GM23338 (cell line): ENCODE measurements around the gene SEC16A. TPM values are rescaled to one million over a fixed set of nuclear protein-coding genes. Genes with fewer than 3 reads are reported as not detected.

Experiments
- ATAC-seq: fragments of 200-7000 bp; cut with Tn5 transposase; 3 replicates; pipeline ENCODE4 v1.9.1; 2020
- DNase-seq: peaks from one replicate; pipeline ENCODE4 v3.0.0-alpha.2; 2015; ENCODE audit warnings: low spot score
- H2AFZ ChIP-seq: fragments of 200-600 bp; sonication (generic); 2 replicates; pipeline ENCODE4 v1.8.0; 2016; ENCODE audit warnings: antibody characterized with exemption, mild to moderate bottlenecking, moderate library complexity
- H3F3A ChIP-seq: fragments of 200-600 bp; sonication (generic); replicated peaks from 2 replicates; pipeline ENCODE4 v1.8.0; 2017; ENCODE audit warnings: antibody characterized with exemption, mixed run types, low read depth
- H3K27ac ChIP-seq: fragments of 200-600 bp; sonication (generic); 2 replicates; pipeline ENCODE4 v1.6.1; 2016; ENCODE audit warnings: low read depth
- H3K27me3 ChIP-seq: fragments of 200-600 bp; sonication (generic); 2 replicates; pipeline ENCODE4 v1.8.0; 2016; ENCODE audit warnings: mild to moderate bottlenecking, mixed run types, moderate library complexity; ENCODE audit not compliant: insufficient read depth
- H3K36me3 ChIP-seq: fragments of 200-600 bp; sonication (generic); 2 replicates; pipeline ENCODE4 v1.8.0; 2016; ENCODE audit warnings: mild to moderate bottlenecking; ENCODE audit not compliant: insufficient read depth
- H3K4me1 ChIP-seq: fragments of 200-600 bp; sonication (generic); 2 replicates; pipeline ENCODE4 v1.8.0; 2016; ENCODE audit warnings: mild to moderate bottlenecking, moderate library complexity; ENCODE audit not compliant: insufficient read depth
- H3K4me2 ChIP-seq: fragments of 200-600 bp; sonication (generic); 2 replicates; pipeline ENCODE4 v1.7.1; 2017; ENCODE audit warnings: mixed run types
- H3K4me3 ChIP-seq: fragments of 200-600 bp; sonication (generic); 2 replicates; pipeline ENCODE4 v1.6.1; 2016; ENCODE audit warnings: mixed run types
- H3K79me2 ChIP-seq: fragments of 200-600 bp; sonication (generic); replicated peaks from 2 replicates; pipeline ENCODE4 v1.8.0; 2017; ENCODE audit warnings: mild to moderate bottlenecking; ENCODE audit not compliant: insufficient read depth
- H3K9me2 ChIP-seq: fragments of 200-600 bp; sonication (generic); 2 replicates; pipeline ENCODE4 v1.8.0; 2017; ENCODE audit not compliant: insufficient read depth
- H4K20me1 ChIP-seq: fragments of 200-600 bp; sonication (generic); replicated peaks from 2 replicates; pipeline ENCODE4 v1.8.0; 2017; ENCODE audit warnings: mild to moderate bottlenecking; ENCODE audit not compliant: insufficient read depth
- H3K27ac Mint-ChIP-seq: 2 replicates; pipeline ENCODE4 v1.8.0; 2020; ENCODE audit warnings: inconsistent platforms, mild to moderate bottlenecking, moderate library complexity, mixed read lengths
- H3K27me3 Mint-ChIP-seq: 3 replicates; pipeline ENCODE4 v1.8.0; 2022; ENCODE audit warnings: low read depth, mild to moderate bottlenecking, moderate library complexity, mixed read lengths, inconsistent platforms; ENCODE audit not compliant: insufficient read depth, poor library complexity
- H3K36me3 Mint-ChIP-seq: 3 replicates; pipeline ENCODE4 v1.8.0; 2021; ENCODE audit warnings: low read depth, mild to moderate bottlenecking, inconsistent platforms, moderate library complexity, mixed read lengths
- H3K4me1 Mint-ChIP-seq: 3 replicates; pipeline ENCODE4 v1.8.0; 2020; ENCODE audit warnings: mild to moderate bottlenecking, inconsistent platforms, mixed read lengths
- H3K4me3 Mint-ChIP-seq: 3 replicates; pipeline ENCODE4 v1.8.0; 2021; ENCODE audit warnings: moderate library complexity, mild to moderate bottlenecking, inconsistent platforms, mixed read lengths
- H3K9me3 Mint-ChIP-seq: 3 replicates; pipeline ENCODE4 v1.8.0; 2020; ENCODE audit warnings: moderate library complexity, mild to moderate bottlenecking, inconsistent platforms, mixed read lengths
- CREB1 ChIP-seq: fragments of 250-450 bp; sonication (Bioruptor Pico); IDR thresholded peaks from 2 replicates; pipeline ENCODE4 v1.5.0; 2020; ENCODE audit warnings: low read depth, mild to moderate bottlenecking, moderate library complexity
- CTCF ChIP-seq, 2 experiments: fragments of 200-600 bp in 1 of 2; sonication (generic) in 1 of 2; conservative IDR thresholded peaks; 2 replicates each; pipeline versions ENCODE4 v1.5.1 to v1.6.1; 2016 to 2017; ENCODE audit warnings: antibody characterized with exemption in 2 of 2, low read depth in 2 of 2, mild to moderate bottlenecking in 2 of 2, moderate library complexity in 1 of 2
- ETS1 ChIP-seq: IDR thresholded peaks from 2 replicates; pipeline ENCODE4 v1.6.1; 2016; ENCODE audit warnings: antibody characterized with exemption
- EZH2 ChIP-seq: fragments of 200-600 bp; sonication (generic); IDR thresholded peaks from one replicate; pipeline ENCODE4 v1.8.0; 2017; ENCODE audit warnings: antibody characterized with exemption, mild to moderate bottlenecking, low read depth; ENCODE audit not compliant: unreplicated experiment
- EZH2phosphoT487 ChIP-seq: fragments of 200-600 bp; sonication (generic); IDR thresholded peaks from one replicate; pipeline ENCODE4 v1.8.1; 2018; ENCODE audit warnings: antibody characterized with exemption; ENCODE audit not compliant: unreplicated experiment
- JUNB ChIP-seq: IDR thresholded peaks from one replicate; pipeline ENCODE4 v1.6.1; 2016; ENCODE audit warnings: antibody characterized with exemption; ENCODE audit not compliant: unreplicated experiment
- NANOG ChIP-seq: IDR thresholded peaks from 2 replicates; pipeline ENCODE4 v1.6.1; 2016; ENCODE audit warnings: antibody characterized with exemption, borderline replicate concordance
- POLR2AphosphoS5 ChIP-seq: IDR thresholded peaks from 2 replicates; pipeline ENCODE4 v1.6.1; 2016; ENCODE audit warnings: antibody characterized with exemption, low read depth
- STAT1 ChIP-seq: IDR thresholded peaks from one replicate; pipeline ENCODE4 v1.6.1; 2016; ENCODE audit warnings: antibody characterized with exemption; ENCODE audit not compliant: unreplicated experiment
- ZNF114 ChIP-seq: fragments of 250-450 bp; sonication (Bioruptor Pico); IDR thresholded peaks from 2 replicates; pipeline ENCODE4 v1.5.0; 2020; ENCODE audit warnings: mild to moderate bottlenecking, moderate library complexity
- ZNF331 ChIP-seq: fragments of 250-450 bp; sonication (Bioruptor Pico); IDR thresholded peaks from 2 replicates; pipeline ENCODE4 v1.5.0; 2020; ENCODE audit warnings: low read depth, mild to moderate bottlenecking, moderate library complexity
- polyA plus RNA-seq: library from polyadenylated mRNA; unstranded; fragments of >200 nt; fragmentation: Nextera tagmentation; extraction: Ambion mirVana; gene quantifications from 2 replicates; pipeline ENCODE4 v1.2.1, GENCODE V29; 2016
- total RNA-seq: library from RNA; depleted of rRNA; stranded (reverse); fragments of >200 nt; shearing (Covaris generic); gene quantifications from 2 replicates; pipeline ENCODE4 v1.2.3, GENCODE V29; 2014
- TF ChIP-seq, protein P1 (sequence below): IDR thresholded peaks from one replicate; pipeline ENCODE4 v1.6.1; 2018; ENCODE audit warnings: antibody characterized with exemption; ENCODE audit not compliant: unreplicated experiment

The SEC16A gene
- total and polyA plus RNA-seq, 2 experiments from 2014 or later: 34.0 to 59.2 TPM

DNA sequence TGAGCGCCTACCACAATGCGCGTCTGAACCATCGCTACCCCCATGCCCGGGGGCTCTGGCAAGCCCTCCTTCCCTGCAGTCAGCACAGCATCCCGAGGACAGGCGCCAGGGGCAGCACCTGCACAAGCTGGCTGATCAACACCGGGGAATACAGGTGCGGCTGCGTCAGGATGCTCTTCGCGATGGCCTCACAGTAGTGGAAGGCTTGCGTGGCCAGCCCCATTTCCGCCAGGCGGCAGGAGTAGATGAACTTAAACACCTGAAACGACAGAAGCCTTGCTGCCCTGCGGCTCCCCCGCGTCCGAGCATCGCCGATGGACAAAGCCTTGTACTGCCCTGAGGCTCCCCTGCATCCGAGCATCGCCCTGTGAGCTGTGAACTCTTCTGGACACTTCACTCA lies 25.5 kb downstream of the SEC16A start (continued):
- TF ChIP-seq, protein P1, sequence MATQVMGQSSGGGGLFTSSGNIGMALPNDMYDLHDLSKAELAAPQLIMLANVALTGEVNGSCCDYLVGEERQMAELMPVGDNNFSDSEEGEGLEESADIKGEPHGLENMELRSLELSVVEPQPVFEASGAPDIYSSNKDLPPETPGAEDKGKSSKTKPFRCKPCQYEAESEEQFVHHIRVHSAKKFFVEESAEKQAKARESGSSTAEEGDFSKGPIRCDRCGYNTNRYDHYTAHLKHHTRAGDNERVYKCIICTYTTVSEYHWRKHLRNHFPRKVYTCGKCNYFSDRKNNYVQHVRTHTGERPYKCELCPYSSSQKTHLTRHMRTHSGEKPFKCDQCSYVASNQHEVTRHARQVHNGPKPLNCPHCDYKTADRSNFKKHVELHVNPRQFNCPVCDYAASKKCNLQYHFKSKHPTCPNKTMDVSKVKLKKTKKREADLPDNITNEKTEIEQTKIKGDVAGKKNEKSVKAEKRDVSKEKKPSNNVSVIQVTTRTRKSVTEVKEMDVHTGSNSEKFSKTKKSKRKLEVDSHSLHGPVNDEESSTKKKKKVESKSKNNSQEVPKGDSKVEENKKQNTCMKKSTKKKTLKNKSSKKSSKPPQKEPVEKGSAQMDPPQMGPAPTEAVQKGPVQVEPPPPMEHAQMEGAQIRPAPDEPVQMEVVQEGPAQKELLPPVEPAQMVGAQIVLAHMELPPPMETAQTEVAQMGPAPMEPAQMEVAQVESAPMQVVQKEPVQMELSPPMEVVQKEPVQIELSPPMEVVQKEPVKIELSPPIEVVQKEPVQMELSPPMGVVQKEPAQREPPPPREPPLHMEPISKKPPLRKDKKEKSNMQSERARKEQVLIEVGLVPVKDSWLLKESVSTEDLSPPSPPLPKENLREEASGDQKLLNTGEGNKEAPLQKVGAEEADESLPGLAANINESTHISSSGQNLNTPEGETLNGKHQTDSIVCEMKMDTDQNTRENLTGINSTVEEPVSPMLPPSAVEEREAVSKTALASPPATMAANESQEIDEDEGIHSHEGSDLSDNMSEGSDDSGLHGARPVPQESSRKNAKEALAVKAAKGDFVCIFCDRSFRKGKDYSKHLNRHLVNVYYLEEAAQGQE: no peak
- TF ChIP-seq ETS1: no peak
- no peak for TF ChIP-seq CTCF (conservative IDR thresholded peaks at IDR 0.05; ENCODE audit: low read depth in 2 of 2)
- TF ChIP-seq EZH2phosphoT487: no peak
- no peak for TF ChIP-seq NANOG
- TF ChIP-seq STAT1: no peak
- TF ChIP-seq JUNB: no peak
- no peak for TF ChIP-seq CREB1 (CRISPR knock-in tag)

DNA sequence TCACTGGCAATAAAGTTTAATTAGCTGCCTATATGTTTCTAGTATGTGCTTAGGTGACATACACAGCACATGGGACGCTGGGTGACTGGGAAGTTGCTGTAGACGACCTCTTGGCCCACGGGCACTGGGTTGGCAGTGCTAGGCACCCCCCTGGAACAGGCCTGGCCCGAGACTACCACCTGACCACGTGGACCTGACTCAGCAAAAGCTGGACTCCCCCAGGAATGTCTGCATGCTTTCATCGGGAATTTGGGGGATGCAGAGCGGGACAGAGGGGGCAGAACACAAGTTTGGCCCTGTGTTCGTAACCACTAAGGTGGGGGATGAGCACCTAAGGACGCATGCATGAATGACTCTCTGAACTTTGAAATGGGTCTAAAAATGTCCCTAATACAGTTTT lies 26.6 kb downstream of the SEC16A start:
- H2AFZ ChIP-seq: no peak overlapping the region
- DNase-seq (no peak), ATAC-seq (no peak)
- Mint-ChIP-seq H3K9me3 (peaks cover 4% of the 10 kb centered on the region; the same call in 2 of the 3 replicates), H3K36me3 (peaks cover 81% of the 10 kb centered on the region), H3K4me1 (no peaks in the 10 kb centered on the region), H3K4me3 (no peak overlapping the region), H3K27ac (peak overlapping the region; percentile 77; the same call in 1 of the 2 replicates), H3K27me3 (peaks cover 9% of the 10 kb centered on the region)
- no peak overlapping the region for H3K4me3 ChIP-seq
- H3K36me3 ChIP-seq: peaks cover 27% of the 10 kb centered on the region
- H3K27ac ChIP-seq: no peak overlapping the region
- no peaks in the 10 kb centered on the region for H3K4me1 ChIP-seq
- 0 out of 2 replicates have a peak, but pooled peaks cover 7% of the 10 kb centered on the region for H3F3A ChIP-seq
- H3K79me2 ChIP-seq: no peaks in the 10 kb centered on the region; the same call in 1 of the 2 replicates
- H4K20me1 ChIP-seq: peaks cover 6% of the 10 kb centered on the region; the same call in 1 of the 2 replicates
- no peak overlapping the region for H3K4me2 ChIP-seq
- no peaks in the 10 kb centered on the region for H3K9me2 ChIP-seq
- H3K27me3 ChIP-seq: no peaks in the 10 kb centered on the region
- TF ChIP-seq EZH2phosphoT487 (no peak), POLR2AphosphoS5 (no peak), ETS1 (no peak), NANOG (no peak), EZH2 (no peak), ZNF331 (CRISPR knock-in tag) (no peak), CTCF (conservative IDR thresholded peaks at IDR 0.05; ENCODE audit: low read depth in 2 of 2) (no peak), JUNB (no peak), ZNF114 (CRISPR knock-in tag) (no peak), CREB1 (CRISPR knock-in tag) (no peak), STAT1 (no peak)
- TF ChIP-seq, protein P1: no peak
